NCI-H2081 treated with DMSO at 0.1 percent for 48 hours (cell line): ENCODE data around the gene TREM1.

ENCODE experiments used
- DNase-seq: peaks from one replicate; lab custom pipeline; 2025; lab: John Stamatoyannopoulos, UW

Gene TREM1

DNA sequence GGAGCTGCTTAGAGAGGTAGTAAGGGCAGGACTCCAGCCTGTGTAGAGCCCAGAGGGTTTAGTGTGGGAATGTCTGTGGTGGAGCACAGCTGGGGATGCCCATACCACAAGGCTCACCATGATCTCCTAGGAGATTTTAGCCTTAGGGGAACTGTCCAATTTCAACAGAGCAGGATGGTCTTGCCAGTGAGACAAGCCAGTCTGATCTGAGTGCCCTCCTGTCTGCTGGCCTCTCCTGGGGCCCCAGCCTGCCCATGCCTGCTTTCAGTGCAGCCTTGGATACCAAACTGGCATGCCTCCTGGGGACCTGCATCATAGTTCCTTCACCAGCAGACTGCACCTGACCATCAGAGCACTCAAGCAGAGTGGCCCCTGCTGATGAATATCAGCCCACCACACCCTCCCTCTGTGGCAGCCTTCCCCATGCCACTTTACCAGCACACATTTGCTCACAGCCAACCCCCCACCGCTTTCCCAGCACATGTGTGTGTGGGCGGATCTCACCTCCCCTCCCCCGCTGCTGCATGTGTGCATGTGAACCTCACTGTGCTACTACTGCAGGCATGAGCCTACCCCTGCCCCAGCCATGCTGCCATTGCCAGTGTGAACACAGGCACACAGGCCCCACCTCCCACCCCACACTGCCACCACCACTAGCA, 7.9 kb upstream of the TREM1 start:
- no peak for DNase-seq

DNA sequence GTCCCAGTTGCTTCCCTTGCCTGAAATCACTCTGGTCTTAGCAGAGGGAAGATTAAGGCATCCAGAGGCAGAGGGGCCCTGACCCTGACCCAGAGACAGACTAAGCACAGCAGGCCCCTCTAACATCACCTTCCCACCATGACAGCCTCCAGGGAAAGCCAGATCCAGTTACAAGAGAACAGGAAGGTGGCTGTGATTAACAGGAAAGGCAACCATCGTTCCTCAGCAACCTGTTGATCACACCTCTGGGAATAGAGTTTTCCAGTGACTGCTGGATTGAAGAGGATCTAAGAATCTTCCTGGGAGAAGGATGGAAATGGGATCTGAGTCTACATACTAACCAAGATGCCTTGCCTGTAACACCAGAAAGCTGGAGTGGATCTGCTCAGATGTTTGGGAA, 5.2 kb upstream of the TREM1 start:
- no peak for DNase-seq

DNA sequence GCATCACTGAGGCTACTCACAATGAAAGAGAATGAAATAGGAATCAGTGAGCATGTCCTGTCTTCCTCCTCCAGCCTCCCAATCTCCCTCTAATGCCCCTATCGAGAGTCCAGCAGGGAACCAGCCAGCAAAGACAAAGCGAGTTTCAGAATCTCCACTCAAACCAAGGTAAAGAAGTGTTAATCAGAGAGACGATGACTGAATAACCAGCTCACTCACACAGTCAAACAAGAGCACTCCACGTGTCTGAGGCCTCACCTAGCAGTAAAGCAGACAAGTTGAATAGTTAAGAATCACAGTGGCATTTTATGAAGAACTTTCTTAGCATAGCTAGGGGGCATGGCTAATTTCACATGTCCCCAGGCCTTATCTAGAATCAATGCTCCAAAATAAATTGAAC, 3.3 kb upstream of the TREM1 start:
- no peak for DNase-seq

DNA sequence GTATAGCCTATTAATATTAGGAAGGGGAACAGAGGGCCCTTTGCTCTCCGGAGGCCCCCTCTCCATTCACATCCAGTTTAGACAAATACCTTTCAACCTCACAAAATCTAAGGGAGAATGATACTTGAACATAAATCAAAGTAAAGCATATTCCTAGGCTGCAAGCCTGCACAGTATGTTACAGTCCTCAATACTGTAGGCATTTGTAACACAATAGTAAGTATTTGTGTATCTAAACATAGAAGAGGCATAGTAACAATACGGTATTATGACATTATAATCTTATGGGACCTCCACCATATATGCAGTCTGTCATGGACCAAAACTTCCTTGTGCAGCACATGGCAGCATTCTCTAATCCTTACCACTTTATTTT, 2.3 kb upstream of the TREM1 start:
- DNase-seq = no peak

GRCh38 chr6:41288030-41288753, 1.7 kb upstream of the TREM1 start:
- DNase-seq = peak; percentile 65

- no peak for DNase-seq
These were observed 1.8 kb downstream of the TREM1 start for GRCh38 chr6:41284726-41285125.

DNA sequence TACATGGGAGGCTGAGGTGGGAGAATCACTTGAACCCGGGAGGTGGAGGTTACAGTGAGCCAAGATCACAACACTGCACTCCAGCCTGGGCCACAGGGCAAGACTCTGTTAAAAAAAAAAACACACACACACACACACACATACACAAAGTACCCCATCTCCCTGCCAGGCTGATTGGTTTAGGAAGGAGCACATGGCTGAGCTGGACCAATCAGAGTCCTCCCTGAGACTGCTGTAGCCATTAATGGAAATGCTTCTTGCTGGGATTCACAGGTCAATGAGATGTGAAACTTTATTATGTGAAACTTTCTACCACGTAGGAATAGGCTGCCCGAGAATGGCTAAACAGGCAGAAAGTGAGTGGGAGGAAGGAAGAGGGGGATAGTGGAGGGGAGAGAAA, 2.9 kb downstream of the TREM1 start:
- DNase-seq = no peak

DNA sequence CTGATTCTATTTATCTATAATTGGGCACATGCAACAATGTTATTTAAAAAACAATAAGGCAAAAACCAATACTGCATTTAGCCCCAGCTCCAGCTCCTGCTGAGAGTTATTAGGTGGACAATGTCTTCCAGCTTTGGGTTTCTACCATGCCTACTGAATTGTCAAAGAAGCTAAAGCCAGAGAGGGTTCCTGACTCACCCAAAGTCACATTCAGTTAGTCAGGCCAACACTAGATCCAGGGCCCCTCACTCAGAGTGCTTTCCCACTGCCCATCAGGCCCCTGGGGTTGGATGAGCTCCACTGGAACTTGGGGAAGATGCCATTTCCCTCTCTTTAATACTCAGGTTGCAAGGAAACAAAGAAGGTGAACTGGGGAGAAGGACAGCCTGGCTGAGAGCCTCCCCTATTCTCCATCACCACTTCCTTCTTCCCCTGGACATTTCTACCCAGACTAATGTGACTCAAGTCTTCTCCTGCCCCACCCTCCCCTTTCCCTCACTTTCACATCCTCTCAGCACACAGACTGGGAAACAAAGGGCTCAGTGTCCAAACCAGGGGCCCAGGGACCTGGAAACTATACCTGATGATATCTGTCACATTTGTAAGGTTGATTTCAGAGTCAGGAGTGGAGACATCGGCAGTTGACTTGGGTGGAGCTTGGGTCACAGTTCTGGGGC, 6.0 kb downstream of the TREM1 start:
- DNase-seq = no peak

DNA sequence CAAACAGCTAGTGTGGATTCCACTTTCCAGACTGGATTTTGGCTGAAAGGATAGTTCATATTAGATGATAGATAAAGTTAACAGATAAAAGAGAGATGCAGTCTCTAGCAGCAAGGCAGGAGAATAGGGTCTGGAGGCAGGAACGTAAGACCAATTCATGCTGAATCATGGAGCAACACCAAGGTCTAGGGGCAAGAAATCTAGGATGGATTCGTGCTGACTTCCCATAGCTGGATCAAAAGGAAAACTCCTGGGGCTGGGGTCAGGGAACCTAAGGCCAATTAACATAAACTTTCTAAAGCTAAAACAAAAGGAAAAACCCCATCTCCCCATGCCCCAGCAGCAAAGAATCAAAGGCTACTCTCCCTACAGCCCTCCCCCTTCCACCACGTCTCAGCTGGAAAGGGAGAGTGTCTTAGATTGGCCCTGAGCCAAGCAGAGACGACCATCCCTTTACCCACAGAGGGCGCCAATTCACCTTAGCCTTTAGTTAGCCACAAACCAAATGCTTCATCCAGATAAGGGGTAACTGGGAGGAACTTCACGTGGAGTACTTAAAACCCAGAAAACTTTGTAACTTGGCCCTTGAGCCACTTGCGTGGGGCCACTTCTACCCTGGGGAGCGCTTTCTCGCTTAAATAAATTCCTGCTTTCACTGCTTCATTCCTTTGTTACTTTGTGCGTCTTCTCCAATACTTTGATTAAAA, 7.6 kb downstream of the TREM1 start:
- DNase-seq = no peak

DNA sequence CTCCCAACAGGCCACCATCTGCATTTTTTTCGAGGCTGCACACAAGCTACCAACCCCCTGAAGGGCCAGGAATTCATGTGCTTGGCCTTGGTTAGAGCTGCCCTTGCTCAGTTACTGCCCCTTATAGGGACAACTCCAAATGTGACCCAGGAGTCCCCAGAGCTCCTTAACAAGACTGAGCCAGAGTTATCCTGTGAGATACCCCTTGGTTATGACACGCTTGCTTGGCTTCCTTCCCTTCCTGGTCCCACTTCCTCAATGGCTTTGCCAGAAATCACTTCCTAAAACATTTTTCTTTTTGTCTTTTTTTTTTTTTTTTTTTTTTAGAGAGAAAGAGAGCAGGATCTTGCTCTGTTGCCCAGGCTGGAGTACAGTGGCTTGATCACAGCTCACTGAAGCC, 8.9 kb downstream of the TREM1 start:
- DNase-seq = no peak

DNA sequence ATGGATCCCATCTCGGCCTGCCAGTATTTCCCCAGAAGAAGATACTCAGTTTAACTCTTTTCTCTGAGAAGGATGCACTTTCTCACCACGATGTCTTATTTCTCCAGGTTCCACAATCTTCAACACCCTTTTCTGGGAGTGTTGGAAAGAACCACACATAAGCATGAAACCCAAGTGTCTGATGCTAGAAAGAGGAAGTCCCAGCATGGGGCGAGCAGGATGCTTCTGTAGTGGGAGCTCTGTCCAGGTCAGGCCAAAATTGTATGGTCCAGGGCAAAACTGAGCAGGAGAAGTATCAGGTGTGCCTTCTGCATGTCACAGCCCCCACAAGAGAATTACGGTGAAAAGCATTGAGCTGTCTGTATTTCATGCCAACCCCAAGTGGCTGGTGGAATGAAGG, 11.0 kb downstream of the TREM1 start:
- no peak for DNase-seq

GRCh38 chr6:41274256-41274655, 12.2 kb downstream of the TREM1 start:
- no peak for DNase-seq

- no peak for DNase-seq
These were observed 12.8 kb downstream of the TREM1 start for GRCh38 chr6:41273714-41274113.

- no peak for DNase-seq
These were observed 13.8 kb downstream of the TREM1 start for GRCh38 chr6:41272591-41273240.

GRCh38 chr6:41271901-41272395, 14.5 kb downstream of the TREM1 start:
- no peak for DNase-seq

- DNase-seq = no peak
These were observed 16.8 kb downstream of the TREM1 start for GRCh38 chr6:41269716-41270115.

- DNase-seq = no peak
These were observed 17.3 kb downstream of the TREM1 start for GRCh38 chr6:41269166-41269565.

GRCh38 chr6:41268478-41268877, 18.0 kb downstream of the TREM1 start:
- DNase-seq = no peak

DNA sequence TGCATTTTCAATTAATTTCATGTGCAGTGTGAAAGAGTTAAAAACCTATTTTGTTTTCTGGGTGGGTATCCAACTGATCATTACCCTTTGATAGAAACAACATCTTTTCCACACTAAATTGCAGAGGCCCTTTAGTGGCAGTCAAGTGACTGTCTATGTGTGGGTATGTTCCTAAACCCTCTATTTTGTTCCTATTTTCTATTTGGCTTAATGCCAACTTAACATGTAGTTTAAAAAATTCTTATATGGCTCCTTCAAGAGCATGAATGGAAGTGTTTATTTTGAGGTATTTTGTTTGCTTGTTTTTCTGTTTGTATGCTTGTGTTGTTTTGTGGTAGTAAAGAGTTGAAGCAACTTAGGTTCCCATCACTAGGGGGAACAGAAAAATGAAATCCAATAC, 19.9 kb downstream of the TREM1 start:
- DNase-seq = no peak

GRCh38 chr6:41263267-41263666, 23.2 kb downstream of the TREM1 start:
- DNase-seq = no peak

DNA sequence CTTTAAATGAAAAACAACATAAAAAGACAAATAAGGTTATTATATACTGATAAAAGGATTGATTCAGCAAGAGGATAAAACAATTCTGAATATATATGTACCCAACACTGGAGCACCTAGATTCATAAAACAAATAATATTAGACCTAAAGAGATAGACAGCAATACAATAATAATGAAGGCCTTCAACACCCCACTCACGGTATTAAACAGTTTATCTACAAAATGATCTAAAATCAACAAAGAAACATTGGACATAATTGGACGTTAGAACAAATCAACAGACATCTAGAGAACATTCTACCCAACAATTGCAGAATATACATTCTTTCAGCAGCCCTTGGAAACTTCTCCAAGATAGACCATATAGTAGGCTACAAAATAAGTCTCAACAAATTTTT, 24.1 kb downstream of the TREM1 start:
- no peak for DNase-seq

DNA sequence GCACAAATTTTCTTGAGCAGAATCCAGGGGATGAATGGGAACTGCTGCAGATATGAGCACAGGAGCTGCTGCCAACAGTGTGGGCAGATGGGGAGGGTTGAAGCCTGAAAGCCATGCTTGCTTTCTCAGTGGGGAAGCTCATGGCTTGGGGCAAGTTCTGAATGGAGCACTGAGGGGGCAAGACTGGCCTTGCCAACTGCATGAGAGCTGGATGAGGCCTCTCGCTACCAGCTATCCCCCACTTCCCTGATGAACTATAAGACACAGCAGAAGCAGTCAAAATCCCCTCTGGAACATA, 28.3 kb downstream of the TREM1 start:
- DNase-seq = no peak
